Endothelial cell of umbilical vein (primary cell): ENCODE measurements around the gene FSCB. TPM values are rescaled to one million over a fixed set of nuclear protein-coding genes. Genes with fewer than 3 reads are reported as not detected.

Source experiments
- BruUV-seq: library from RNA; stranded (reverse); fragments of 400-500 nt; replicated peaks from 2 replicates; lab custom pipeline; 2021; lab: Mats Ljungman, UMichigan
- CTCF ChIA-PET: fragments of 300-600, 350-600 bp; sonication (Branson Sonifier 250); formaldehyde crosslinking; loops from one replicate; lab custom pipeline; 2021; ENCODE audit warnings: antibody characterized with exemption, inconsistent platforms; lab: Charles Lee
- POLR2A ChIA-PET: fragments of 300-600, 350-600 bp; sonication (Branson Sonifier 250); formaldehyde crosslinking; loops from one replicate; lab custom pipeline; 2021; ENCODE audit warnings: antibody characterized with exemption, inconsistent platforms; lab: Charles Lee
- DNase-seq: peaks from one replicate; pipeline ENCODE4 v3.0.0-alpha.2; 2011; ENCODE audit warnings: low read depth, low spot score
- FAIRE-seq: peaks from 2 replicates; lab custom pipeline; 2011; peaks lifted over from hg19 to GRCh38; lab: Jason Lieb, UNC
- H2AFZ ChIP-seq: 2 replicates; pipeline ENCODE4 v1.6.0; 2012; ENCODE audit warnings: low read depth, low read length, control low read depth, inconsistent platforms
- H3K27ac ChIP-seq: 2 replicates; pipeline ENCODE4 v1.5.1; 2011; ENCODE audit warnings: low read depth, mild to moderate bottlenecking, control low read depth, low read length, moderate library complexity; ENCODE audit not compliant: insufficient read depth
- H3K27me3 ChIP-seq, 2 experiments: 2 replicates each; pipeline versions ENCODE4 v1.6.0 to v1.6.1; 2011; ENCODE audit warnings: low read length in 2 of 2, mixed read lengths in 1 of 2; ENCODE audit not compliant: control insufficient read depth in 2 of 2, insufficient read depth in 2 of 2
- H3K36me3 ChIP-seq, 2 experiments: 2 replicates in 1 of 2; 3 replicates in 1 of 2; pipeline ENCODE4 v1.5.1; 2011; ENCODE audit warnings: low read length in 2 of 2, mild to moderate bottlenecking in 1 of 2, moderate library complexity in 1 of 2; ENCODE audit not compliant: control insufficient read depth in 2 of 2, insufficient read depth in 2 of 2; ENCODE audit errors: extremely low read depth in 1 of 2
- H3K4me1 ChIP-seq: 3 replicates; pipeline ENCODE4 v1.5.1; 2011; ENCODE audit warnings: mild to moderate bottlenecking, low read length; ENCODE audit not compliant: control insufficient read depth, insufficient read depth; ENCODE audit errors: extremely low read depth
- H3K4me2 ChIP-seq: 2 replicates; pipeline ENCODE4 v1.6.1; 2011; ENCODE audit warnings: low read length, control low read depth, mixed read lengths; ENCODE audit not compliant: insufficient read depth
- H3K4me3 ChIP-seq, 3 experiments: fragments of 200-600 bp in 1 of 3; sonication (generic), shearing (Covaris generic) in 1 of 3; replicated peaks in 1 of 3; 2 replicates each; pipeline ENCODE4 v1.5.1; 2011 to 2016; ENCODE audit warnings: control low read depth in 3 of 3, low read length in 3 of 3, mild to moderate bottlenecking in 2 of 3, inconsistent platforms in 1 of 3, low read depth in 1 of 3, moderate library complexity in 1 of 3; ENCODE audit not compliant: insufficient read depth in 1 of 3
- H3K79me2 ChIP-seq: 2 replicates; pipeline ENCODE4 v1.6.0; 2012; ENCODE audit warnings: low read length, inconsistent platforms; ENCODE audit not compliant: control insufficient read depth, insufficient read depth
- H3K9ac ChIP-seq: replicated peaks from 2 replicates; pipeline ENCODE3; 2011; ENCODE audit warnings: low read length, control low read depth; ENCODE audit not compliant: insufficient read depth; ENCODE audit errors: extremely low read depth
- H3K9me1 ChIP-seq: replicated peaks from 3 replicates; pipeline ENCODE4 v1.6.0; 2011; ENCODE audit warnings: mild to moderate bottlenecking, low read length; ENCODE audit not compliant: control insufficient read depth, insufficient read depth; ENCODE audit errors: extremely low read depth
- H3K9me3 ChIP-seq: replicated peaks from 2 replicates; pipeline ENCODE4 v1.5.1; 2012; ENCODE audit warnings: low read length, inconsistent platforms; ENCODE audit not compliant: control insufficient read depth, insufficient read depth
- H4K20me1 ChIP-seq: replicated peaks from 2 replicates; pipeline ENCODE3; 2011; ENCODE audit warnings: mild to moderate bottlenecking, low read length; ENCODE audit not compliant: control insufficient read depth, insufficient read depth; ENCODE audit errors: extremely low read depth
- EZH2 ChIP-seq: IDR thresholded peaks from 2 replicates; pipeline ENCODE4 v1.6.1; 2012; ENCODE audit warnings: borderline replicate concordance, low read depth, mild to moderate bottlenecking, moderate library complexity, low read length, inconsistent platforms; ENCODE audit not compliant: severe bottlenecking
- FOS ChIP-seq: IDR thresholded peaks from 2 replicates; pipeline ENCODE4 v1.6.1; 2011; ENCODE audit warnings: mild to moderate bottlenecking, low read length, moderate library complexity, borderline replicate concordance; ENCODE audit not compliant: insufficient read depth
- GATA2 ChIP-seq: IDR thresholded peaks from 2 replicates; pipeline ENCODE4 v1.7.0; 2011; ENCODE audit warnings: low read depth, mild to moderate bottlenecking, moderate library complexity, mixed read lengths, low read length; ENCODE audit not compliant: insufficient read length, insufficient read depth
- JUN ChIP-seq: IDR thresholded peaks from 2 replicates; pipeline ENCODE4 v1.6.1; 2011; ENCODE audit warnings: borderline replicate concordance, low read depth; ENCODE audit not compliant: insufficient read length, insufficient read depth
- MYC ChIP-seq: IDR thresholded peaks from one replicate; pipeline ENCODE4 v1.6.1; 2011; ENCODE audit warnings: mild to moderate bottlenecking, low read depth, low read length
- POLR2A ChIP-seq: IDR thresholded peaks from 2 replicates; pipeline ENCODE4 v1.6.1; 2012; ENCODE audit warnings: low read depth, mild to moderate bottlenecking, control low read depth, low read length
- POLR2AphosphoS5 ChIP-seq: IDR thresholded peaks from 2 replicates; pipeline ENCODE4 v1.6.1; 2012; ENCODE audit warnings: low read depth, mild to moderate bottlenecking, control low read depth, low read length, moderate library complexity; ENCODE audit not compliant: insufficient read depth
- dilution Hi-C: fragments of 300-500 bp; cut with MboI; formaldehyde crosslinking; loops from one replicate; pipeline ENCODE4 v1.15.0; 2019; ENCODE audit warnings: low sequenced_read_pairs; ENCODE audit not compliant: extremely low pct_ligation_motif_present
- intact Hi-C: fragments of 100-400 bp; cut with micrococcal nuclease; formaldehyde crosslinking; loops from one replicate; pipeline ENCODE4 v1.10.0; 2022
- polyA plus RNA-seq, 4 experiments: library from polyadenylated mRNA; depleted of rRNA in 3 of 4; stranded (reverse) in 3 of 4; unstranded in 1 of 4; fragments of >200 nt; gene quantifications; 2 replicates each; pipeline versions ENCODE4 v1.2.1 to v1.2.3, GENCODE V29; 2011 to 2012; ENCODE audit warnings: missing spikeins in 1 of 4
- total RNA-seq: library from RNA; stranded (reverse); gene quantifications from 2 replicates; pipeline ENCODE4 v1.2.3, GENCODE V29; 2021
- TF ChIP-seq, protein P1 (sequence below): IDR thresholded peaks from 2 replicates; pipeline ENCODE4 v1.6.1; 2011; ENCODE audit not compliant: insufficient read depth, insufficient read length
- TF ChIP-seq, protein P2 (sequence below), 2 donors: IDR thresholded peaks; 1 replicate in 1 of 2; 2 replicates in 1 of 2; pipeline ENCODE4 v1.5.1; 2011; ENCODE audit warnings: low read length in 2 of 2, mild to moderate bottlenecking in 2 of 2, moderate library complexity in 2 of 2, control low read depth in 1 of 2, inconsistent platforms in 1 of 2, low read depth in 1 of 2; ENCODE audit not compliant: insufficient read depth in 1 of 2; ENCODE audit errors: extremely low read depth in 1 of 2

The FSCB gene
- total and polyA plus RNA-seq, 2 donors (not counting 3 experiments of a cell fraction or from before 2014, with no cell fraction given): not detected

DNA sequence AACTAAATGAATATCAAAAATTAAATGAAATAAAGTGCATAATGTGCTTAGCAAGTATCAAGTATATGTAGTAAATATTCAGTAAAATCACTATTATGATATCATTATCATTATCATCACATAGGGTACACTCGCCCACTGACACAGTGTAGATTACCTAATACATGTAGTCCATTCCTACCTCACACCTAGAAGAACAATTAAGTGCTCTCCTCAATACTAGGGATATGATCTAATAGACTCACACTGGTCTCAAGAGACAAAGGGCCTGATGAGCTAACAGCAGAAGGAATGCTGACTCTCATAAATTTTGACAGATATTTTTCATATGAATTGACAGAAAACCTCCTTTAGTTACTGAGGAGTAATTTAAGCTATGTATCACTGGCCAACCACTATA is 29.1 kb downstream of the FSCB start:
- BruUV-seq: no TSS peak

More for the DNA sequence above, 29.1 kb downstream of the FSCB start:
- no peak for DNase-seq
- no peak for FAIRE-seq
- Histone ChIP-seq H3K9me1 (no peaks in the 10 kb centered on the region), H3K4me2 (no peak overlapping the region), H3K27me3 (no peaks in the 10 kb centered on the region), H4K20me1 (no peaks in the 10 kb centered on the region), H3K36me3 (no peaks in the 10 kb centered on the region), H3K9ac (no peak overlapping the region), H3K27ac (no peak overlapping the region), H2AFZ (no peak overlapping the region), H3K4me1 (no peaks in the 10 kb centered on the region), H3K79me2 (no peaks in the 10 kb centered on the region), H3K4me3 (no peak overlapping the region), H3K9me3 (no peaks in the 10 kb centered on the region)
- ChIA-PET POLR2A (no interaction called here), CTCF (no interaction called here)
- dilution Hi-C loops: no loop called here
- TF ChIP-seq POLR2A (no peak), EZH2 (no peak), FOS (no peak), GATA2 (no peak), JUN (no peak), POLR2AphosphoS5 (no peak), MYC (no peak)
- TF ChIP-seq, protein P1, sequence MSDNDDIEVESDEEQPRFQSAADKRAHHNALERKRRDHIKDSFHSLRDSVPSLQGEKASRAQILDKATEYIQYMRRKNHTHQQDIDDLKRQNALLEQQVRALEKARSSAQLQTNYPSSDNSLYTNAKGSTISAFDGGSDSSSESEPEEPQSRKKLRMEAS: no peak
- TF ChIP-seq, protein P2, sequence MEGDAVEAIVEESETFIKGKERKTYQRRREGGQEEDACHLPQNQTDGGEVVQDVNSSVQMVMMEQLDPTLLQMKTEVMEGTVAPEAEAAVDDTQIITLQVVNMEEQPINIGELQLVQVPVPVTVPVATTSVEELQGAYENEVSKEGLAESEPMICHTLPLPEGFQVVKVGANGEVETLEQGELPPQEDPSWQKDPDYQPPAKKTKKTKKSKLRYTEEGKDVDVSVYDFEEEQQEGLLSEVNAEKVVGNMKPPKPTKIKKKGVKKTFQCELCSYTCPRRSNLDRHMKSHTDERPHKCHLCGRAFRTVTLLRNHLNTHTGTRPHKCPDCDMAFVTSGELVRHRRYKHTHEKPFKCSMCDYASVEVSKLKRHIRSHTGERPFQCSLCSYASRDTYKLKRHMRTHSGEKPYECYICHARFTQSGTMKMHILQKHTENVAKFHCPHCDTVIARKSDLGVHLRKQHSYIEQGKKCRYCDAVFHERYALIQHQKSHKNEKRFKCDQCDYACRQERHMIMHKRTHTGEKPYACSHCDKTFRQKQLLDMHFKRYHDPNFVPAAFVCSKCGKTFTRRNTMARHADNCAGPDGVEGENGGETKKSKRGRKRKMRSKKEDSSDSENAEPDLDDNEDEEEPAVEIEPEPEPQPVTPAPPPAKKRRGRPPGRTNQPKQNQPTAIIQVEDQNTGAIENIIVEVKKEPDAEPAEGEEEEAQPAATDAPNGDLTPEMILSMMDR (IDR thresholded peaks at IDR 0.05; ENCODE audit: extremely low read depth in 1 of 2, insufficient read depth in 1 of 2, low read depth in 1 of 2, low read length in 2 of 2): no peak
- intact Hi-C loops: no loop called here
